HG03135 (cell line): ENCODE results near the gene GOLGA6L24.
"Not testable (repeated sequence)": the region's sequence is repeated elsewhere in the genome, so short reads cannot be mapped to it uniquely, and the experiment has no call there.

Experiments
- ATAC-seq: cut with Tn5 transposase; IDR thresholded peaks from one replicate; pipeline ENCODE4 v1.9.1; 2021; ENCODE audit warnings: mild to moderate bottlenecking, moderate library complexity; ENCODE audit not compliant: unreplicated experiment

GOLGA6L24 gene

GRCh38 chr15:28357984-28358383 is at the start of gene GOLGA6L24:
GOLGA6L24 (minus strand) TSS chr15:28358084; CDS start chr15:28358023, 61 bp downstream.
- ATAC-seq = not testable (repeated sequence)

- not testable (repeated sequence) for ATAC-seq
These were observed 45.0 kb upstream of the GOLGA6L24 start for GRCh38 chr15:28402774-28403435.

DNA sequence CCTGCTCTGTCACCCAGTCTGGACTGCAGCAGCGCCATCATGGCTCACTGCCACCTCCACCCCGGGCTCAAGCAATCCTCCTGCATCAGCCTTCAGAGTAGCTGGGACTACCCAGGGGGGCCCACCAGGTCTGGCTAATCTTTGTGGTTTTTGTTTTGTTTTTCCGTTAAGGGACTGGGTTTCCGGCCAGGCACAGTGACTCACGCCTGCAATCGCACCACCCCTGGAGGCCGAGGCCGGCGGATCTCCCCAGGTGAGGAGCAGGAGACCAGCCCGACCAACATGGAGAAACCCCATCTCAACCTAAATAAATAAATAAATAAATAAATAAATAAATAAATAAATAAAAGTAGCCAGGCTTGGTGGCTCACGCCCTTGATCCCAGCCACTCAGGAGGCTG is 38.1 kb upstream of the GOLGA6L24 start:
- ATAC-seq = not testable (repeated sequence)

- ATAC-seq = not testable (repeated sequence)
These were observed 22.2 kb upstream of the GOLGA6L24 start for GRCh38 chr15:28380053-28380452.

- ATAC-seq = not testable (repeated sequence)
These were observed 20.5 kb upstream of the GOLGA6L24 start, which contains the start of gene GOLGA8F for GRCh38 chr15:28378364-28378763. GOLGA8F (plus strand) TSS chr15:28378664; CDS start chr15:28378762, 98 bp downstream.

DNA sequence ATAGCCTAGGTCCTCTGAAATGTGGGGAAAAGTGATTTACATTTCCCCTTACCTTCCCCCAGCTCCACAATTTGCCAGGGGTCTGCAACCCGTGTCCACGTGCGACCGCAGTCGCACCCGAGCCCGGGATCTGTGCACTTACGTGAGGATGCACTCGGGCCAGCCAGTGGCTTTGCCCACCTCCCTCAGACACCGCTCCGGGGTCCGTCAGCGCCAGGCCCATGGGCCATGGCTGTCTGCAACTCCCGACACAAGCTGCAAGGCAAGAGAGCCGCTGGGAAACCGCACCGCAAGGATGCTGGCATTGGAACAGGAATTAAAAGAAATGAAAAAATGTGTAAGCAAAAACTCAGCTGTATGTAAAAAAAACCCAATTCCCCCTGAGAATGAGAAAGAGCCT is 7.6 kb upstream of the GOLGA6L24 start:
- not testable (repeated sequence) for ATAC-seq

DNA sequence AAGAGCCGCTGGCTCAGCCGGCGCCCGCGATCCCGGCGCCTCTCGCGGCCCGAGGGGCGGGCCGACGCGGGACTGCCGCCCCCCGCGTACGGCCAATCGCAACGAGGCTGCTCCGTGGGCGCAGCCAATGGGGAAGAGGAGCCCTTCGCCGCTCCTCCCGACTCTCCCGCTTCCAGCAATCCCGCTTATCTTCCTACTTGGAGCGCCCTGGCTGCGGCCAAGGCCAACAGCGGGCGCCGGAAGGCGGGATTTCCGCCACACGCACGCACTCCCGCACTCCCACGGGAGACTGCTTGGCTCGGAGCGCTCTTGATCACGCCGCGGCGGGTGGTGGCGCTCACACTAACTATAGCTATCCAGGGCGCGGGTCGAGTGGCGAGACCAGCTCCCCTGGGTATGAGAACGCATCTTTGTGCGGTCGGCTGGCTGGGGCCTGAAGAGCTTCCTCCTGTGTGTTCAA is 35.7 kb downstream of the GOLGA6L24 start, which contains the start of gene HERC2:
HERC2 (minus strand) TSS at position 51 of the 460 bp plus-strand sequence. CDS start 746 bp downstream, outside the sequence.
- ATAC-seq = not testable (repeated sequence)

GRCh38 chr15:28321358-28322078 is 36.4 kb downstream of the GOLGA6L24 start:
- ATAC-seq = not testable (repeated sequence)

DNA sequence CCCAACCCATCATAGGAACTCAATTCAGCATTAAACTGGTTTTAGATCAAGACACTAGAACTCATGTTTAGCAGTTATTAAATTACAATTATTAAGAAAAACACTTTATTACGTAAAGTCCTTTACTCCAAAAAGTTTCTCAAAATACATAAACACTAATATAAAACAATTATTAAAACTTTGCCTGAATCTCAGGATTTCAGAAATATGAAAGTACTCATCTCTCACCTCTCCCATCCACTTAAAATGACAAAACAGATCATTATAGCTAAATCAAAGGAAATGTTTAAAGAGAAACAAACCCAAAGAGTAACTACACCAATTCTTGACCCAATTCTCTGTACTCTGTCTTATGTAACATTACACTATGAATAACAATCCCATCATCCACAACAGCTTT is 38.2 kb downstream of the GOLGA6L24 start:
- ATAC-seq = not testable (repeated sequence)

DNA sequence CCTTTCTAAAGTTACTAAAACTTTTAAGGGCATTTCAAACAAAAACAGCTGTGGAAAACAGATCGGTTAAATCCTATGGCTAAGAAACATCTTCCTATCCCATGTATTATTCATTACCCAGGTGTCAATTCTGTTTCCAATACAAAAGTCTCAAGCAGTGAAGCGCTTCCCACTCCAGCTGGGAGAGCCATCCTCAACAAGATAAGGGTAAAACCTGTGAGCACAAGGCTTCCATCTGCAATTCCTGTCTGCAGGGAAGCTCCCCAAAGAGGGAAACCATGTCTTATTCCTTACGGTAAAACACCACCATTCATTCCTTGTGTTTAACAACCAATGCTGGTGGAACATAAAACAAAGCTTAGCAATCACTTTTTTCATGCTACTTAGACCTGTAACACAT is 39.1 kb downstream of the GOLGA6L24 start:
- not testable (repeated sequence) for ATAC-seq

GRCh38 chr15:28318122-28318521 is 39.8 kb downstream of the GOLGA6L24 start:
- not testable (repeated sequence) for ATAC-seq

DNA sequence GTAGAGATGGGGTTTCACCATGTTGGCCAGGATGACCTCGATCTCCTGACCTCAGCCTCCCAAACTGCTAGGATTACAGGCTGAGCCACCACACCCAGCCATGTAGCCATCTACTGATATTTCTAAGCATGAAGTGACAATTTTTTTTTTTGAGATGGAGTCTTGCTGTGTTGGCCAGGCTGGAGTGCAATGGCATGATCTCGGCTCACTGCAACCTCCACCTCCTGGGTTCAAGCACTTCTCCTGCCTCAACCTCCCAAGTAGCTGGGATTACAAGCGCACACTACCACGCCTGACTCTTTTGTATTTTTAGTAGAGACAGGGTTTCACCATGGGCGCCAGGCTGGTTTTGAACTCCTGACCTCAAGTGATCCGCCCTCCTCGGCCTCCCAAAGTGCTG is 40.9 kb downstream of the GOLGA6L24 start:
- ATAC-seq = not testable (repeated sequence)

DNA sequence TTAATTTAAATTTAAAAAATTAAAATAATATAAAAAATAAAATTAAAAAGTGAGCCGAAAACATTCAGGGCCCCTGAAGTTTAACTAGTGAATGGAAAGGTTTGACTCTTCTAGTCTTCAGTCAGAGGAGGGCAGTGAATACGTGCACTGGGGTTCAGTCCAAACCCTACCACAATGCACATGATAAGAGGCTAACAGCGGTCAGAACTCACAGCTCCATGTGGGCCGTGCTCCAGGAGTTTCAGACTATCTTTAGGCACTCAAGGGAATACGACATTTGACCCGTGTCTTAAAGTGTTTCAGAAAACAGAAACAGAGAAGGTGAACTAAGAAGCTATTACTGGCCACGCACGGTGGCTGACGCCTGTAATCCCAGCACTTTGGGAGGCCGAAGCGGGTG is 47.4 kb downstream of the GOLGA6L24 start:
- ATAC-seq = not testable (repeated sequence)

DNA sequence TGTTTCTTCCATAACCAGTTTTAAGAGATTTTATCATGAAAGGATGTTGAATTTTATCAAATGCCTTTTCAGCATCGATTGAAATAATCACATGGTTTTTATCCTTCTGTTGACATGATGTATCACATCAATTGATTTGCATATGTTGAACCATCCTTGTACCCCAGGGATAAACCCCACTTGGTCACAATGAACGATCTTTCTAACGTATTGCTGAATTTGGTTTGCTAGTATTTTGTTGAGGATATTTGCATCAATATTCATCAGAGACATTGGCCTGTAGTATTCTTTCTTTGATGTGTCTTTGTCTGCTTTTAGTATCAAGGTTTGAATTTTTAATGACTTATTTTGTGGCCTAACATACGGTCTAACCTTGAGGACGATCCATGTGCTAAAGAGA is 49.2 kb downstream of the GOLGA6L24 start:
- ATAC-seq = not testable (repeated sequence)
